Stimulated activated CD8-positive, alpha-beta memory T cell treated with anti-CD3 and anti-CD28 coated beads, Interleukin-2, amount 100 ng/mL, for 1 hour (primary cell): ENCODE measurements around the gene MYO5C.
"Not testable (repeated sequence)": the region's sequence is repeated elsewhere in the genome, so short reads cannot be mapped to it uniquely, and the experiment has no call there.

Experiments used
- DNase-seq, 2 donors: peaks; one replicate each; pipeline ENCODE4 v3.0.0-alpha.2; 2020; ENCODE audit warnings: low read depth in 2 of 2

Gene MYO5C

DNA sequence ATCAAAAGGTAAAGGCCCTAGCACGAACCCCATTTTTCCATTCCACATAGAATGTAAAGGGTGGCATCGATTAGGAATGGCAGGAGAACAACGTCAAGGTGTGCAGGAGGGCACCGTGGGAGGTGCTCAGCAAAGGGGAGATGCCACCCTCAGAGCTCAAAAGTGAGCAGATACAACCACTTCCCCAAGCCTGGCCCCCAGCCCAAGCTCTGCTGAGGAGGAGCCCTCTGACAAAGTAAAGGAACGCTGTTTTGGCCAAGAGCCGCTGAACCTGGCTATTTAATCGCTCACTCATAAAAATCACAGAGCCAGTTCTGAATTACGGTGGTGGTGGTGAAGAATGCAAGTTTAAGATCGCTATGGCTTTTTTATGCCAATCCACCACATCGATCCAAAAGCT, 116.8 kb downstream of the MYO5C start:
- no peak for DNase-seq

DNA sequence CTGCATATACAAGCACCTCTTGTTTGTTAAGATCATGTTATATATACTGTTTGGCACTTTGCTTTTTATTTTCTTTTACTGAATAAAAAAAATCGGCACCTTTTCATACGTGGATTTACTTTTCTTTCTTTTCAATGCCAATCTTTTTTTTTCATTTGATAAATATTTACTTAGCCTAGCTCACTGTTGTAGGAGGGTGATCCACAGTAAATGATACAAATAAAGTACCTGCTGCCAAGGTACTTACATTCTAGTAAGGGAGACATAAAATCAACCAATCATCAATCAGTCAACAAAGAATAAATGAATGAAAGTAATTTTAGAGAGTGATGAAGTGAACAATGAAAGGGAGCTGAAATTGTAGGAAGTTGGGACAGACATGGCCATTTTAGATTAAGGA, 122.7 kb downstream of the MYO5C start:
- no peak for DNase-seq

DNA sequence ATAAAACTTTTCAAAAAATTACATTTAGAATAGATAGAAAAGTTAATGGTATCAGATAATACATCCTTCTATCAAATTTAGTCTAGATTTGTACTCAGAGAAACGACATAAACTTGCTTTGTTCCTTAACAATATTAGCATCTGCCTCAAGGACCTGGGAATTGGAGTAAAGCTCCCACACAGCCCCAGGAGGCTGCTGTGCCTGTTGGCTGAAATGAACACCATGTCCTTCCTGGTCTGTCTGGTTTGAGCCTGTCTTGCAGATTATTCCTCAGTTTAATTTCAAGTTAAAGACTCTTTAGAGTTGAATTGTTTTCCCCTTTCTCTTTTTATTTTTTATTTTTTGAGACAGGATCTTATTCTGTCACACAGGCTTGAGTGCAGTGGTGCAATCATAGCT, 123.8 kb downstream of the MYO5C start:
- DNase-seq: no peak

DNA sequence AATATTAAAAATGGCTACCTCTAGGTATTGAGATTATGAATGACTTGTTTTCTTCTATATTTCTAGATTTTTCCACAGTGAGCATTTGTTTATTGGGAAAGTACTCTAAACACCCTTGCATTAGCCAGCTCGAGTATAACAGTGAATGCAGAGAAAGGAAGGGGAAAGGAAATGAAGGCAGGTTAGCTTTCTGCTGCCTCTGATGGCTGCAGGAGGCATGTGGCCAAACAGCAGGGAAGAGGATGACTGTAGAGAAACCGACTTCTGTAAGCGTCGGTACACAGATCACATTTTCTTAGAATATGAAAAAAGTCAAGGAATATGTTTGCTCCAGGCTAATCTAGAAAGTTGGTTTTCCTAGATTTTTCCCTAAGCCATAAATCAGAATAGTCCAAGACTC, 124.2 kb downstream of the MYO5C start:
- no peak for DNase-seq

DNA sequence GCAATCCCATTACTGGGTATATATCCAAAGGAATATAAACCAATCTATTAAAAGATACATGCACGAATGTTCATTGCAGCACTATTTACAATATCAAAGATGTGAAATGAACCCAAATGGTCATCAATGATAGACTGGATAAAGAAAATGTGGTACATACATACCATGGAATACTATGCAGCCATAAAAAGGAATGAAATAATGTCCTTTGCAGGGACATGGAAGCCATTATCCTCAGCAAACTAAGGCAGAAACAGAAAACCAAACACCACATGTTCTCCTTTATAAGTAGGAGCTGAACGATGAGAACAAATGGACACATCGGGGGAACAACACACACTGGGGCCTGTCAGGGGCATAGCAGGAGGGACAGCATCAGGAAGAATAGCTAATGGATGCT, 125.4 kb downstream of the MYO5C start:
- DNase-seq: not testable (repeated sequence)

DNA sequence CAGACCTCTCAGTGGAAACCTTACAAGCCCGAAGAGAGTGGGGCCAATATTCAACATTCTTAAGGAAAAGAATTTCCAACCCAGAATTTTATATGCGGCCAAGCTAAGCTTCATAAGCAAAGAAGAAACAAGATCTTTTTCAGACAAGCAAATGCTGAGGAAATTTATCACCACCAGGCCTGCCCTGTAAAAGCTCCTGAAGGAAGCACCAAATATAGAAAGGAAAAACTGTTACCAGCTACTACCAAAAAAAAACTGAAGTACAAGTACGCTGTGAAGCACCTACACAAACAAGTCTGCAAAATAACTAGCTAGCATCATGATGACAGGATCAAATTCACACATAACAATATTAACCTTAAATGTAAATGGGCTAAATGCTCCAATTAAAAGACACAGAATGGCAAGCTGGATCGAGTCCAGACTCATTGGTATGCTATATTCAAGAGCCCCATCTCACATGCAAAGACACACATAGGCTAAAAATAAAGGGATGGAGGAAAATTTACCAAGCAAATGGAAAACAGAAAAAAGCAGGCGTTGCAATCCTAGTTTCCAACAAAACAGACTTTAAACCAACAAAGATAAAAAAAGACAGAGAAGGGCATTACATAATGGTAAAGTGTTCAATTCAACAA, 130.0 kb downstream of the MYO5C start:
- not testable (repeated sequence) for DNase-seq

DNA sequence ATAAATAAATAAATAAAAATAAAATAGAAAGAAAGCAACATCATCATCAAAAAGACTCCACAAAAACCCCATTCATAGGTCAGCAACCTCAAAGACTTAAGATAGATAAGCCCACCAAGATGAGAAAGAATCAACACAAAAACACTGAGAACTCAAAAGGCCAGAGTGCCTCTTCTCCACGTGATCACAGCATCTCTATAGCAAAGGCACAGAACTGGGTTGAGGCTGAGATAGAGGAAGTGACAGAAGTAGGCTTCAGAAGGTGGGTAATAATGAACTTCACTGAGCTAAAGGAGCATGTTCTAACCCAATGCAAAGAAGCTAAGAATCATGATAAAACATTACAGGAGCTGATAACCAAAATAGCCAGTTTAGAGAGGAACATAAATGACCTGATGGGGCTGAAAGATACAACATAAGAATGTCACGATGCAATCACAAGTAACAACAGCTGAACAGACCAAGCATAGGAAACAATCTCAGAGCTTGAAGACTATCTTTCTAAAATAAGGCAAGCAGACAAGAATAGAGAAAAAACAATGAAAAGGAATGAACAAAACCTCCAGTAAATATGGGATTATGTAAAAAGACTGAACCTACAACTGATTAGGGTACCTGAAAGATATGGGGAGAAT, 130.9 kb downstream of the MYO5C start:
- DNase-seq: no peak

DNA sequence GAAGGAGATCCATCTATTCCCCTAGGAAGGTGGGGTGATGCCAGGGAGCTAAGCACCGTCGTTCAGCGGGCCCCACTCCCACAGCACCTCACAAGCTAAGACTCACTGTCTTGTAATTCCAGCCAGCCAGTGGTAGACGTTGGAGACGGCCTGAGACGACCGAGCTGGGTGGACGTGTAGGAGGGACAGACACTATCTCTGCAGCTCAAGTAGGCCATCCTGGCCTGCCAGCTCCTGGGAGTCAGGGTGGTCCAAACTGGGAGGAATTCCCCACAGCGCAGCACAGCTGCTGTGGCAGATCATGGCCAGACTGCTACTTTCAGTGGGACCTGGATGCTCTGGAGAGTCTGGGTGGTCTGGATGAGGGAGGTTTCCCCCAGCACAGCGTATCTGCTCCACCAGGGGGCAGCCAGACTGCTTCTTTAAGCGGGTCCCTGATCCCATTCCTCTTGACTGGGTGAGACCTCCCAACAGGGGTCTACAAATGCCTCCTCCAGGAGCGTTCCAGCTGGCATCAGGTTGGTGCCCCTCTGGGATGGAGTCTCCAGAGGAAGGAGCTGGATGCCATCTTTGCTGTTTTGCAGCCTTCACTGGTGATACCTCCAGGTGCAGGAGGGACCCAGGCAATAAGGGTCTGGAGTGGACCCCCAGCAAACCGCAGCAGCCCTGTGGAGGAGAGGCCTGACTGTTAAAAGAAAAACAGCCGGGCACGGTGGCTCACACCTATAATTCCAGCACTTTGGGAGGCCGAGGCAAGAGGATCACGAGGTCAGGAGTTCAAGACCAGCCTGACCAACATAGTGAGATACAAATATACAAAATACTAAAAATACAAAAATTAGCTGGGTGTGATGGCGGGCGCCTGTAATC, 132.0 kb downstream of the MYO5C start:
- DNase-seq: no peak

DNA sequence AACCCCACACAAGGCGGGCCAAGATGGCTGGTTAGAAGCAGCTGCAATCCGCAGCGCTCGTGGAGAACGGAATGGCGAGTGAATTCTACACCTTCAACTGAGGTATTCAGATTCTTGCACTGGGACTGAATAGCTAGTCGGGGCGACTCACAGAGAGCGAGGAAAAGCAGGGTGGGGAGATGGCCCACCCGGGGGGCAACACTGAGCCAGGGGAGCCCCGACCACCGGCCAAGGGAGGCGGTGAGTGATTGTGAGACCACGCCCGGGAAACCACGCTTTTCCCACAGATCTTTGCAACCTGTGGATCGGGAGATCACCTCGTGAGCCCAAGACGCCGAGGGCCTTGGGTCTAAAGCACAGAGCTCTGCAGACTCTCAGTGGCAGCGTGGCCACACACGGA, 132.7 kb downstream of the MYO5C start:
- DNase-seq: no peak

DNA sequence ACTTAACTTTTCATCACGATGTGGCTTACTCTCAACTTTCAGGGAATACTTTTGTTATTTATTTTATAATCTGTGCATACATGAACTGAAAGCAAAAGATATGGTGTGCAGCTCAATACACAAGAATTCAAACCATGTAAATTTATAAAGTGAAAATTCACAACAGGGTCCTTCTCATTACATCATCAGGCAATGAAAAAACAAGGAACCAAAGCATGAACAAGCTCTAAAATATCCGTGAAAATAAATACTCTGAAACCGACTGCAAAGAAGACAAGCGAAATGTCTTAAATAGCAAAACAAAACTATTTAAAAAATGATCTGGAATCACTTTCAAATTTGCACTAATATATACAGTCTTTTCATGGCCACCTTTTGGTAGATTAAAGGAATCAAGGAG, 133.3 kb downstream of the MYO5C start:
- DNase-seq: no peak

DNA sequence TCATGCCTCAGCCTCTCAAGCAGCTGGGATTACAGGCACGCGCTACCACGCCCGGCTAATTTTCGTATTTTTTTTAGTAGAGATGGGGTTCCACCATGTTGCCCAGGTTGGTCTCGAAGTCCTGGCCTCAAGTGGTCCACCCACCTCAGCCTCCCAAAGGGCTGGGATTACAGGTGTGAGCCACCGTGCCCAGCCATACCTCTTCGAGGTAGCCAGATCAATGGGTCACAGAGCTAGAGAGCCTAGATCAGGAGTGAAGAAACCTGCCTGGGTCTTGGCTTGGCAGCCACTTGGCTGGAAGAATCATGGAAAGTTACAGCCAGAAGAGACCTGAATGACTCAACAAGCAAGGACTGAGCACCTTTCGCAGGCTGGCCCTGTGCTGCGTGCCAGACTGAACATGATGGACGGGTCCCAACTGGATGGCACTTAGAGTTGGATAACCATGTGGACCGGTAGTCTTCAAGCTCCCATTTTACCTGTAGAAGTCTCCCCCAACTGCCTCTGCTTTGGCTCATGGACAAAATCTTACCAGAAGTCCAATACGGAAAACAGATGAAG, 134.1 kb downstream of the MYO5C start:
- no peak for DNase-seq

DNA sequence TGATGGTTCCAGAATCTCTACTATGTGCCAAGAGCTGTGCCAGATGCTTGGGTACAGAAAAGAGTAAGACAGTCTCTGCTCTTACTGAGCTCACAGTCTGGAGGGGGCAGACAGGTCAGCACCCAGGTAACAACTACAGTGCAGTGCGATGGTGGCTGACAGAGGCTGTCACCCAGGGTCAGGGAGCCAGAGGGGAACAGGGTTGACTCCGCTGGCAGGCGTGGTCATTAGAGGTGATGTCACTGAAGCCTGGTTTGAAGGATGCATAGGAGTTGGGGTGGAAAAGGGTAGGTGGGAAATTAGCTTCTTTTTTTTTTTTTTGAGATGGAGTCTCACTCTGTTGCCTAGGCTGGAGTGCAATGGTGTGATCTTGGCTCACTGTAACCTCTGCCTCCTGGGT, 136.0 kb downstream of the MYO5C start:
- DNase-seq: no peak

DNA sequence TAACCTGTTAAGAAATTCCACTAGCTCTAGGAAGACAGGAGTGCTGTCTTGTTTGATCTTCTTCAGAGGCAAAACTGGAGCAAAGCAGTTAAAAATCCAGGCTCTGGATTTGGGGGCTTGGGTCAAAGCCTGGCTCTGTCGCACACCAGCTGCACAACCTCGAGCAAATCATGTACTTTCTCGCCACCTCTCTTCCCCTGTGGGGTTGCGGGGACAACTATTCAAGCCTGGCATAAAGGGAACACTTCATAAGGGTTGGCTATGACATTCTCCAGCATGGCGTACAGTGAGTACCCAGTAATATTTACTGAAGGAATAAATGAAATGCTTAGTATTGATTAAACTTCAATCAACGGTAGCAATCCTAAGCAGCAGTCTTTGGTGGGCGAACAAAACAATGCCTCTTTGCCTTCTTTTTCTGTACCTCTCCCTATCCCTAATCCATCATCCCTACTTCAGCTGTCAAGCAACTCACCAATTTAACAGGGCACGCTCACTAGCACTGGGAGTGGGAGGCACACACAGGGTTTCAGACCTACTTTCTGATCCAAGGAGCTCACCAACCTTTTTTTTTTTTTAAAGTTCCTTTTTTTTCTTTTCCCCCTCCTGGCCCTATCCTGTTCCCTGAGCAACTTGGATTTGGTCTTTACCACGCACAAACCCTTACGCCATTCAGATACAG, 137.4 kb downstream of the MYO5C start:
- no peak for DNase-seq

DNA sequence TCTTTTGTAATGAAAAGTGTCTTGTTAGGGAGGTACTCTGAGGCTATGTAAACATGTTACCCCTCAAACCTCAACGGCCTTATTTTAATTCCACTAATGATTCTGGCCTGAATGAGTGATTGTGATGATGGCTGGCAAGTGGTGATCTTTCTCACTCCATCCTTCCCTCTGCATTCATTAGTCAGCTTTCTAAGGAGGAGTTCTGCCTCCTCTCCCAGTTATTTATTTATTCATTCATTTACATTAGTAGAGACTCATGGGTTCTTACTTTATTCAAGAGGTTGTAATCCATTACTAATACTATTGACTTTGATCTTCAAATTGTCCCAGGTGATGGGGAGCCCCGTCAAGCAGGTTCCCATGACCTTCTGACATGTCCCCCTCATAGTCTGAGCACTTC, 139.7 kb downstream of the MYO5C start:
- DNase-seq: no peak

DNA sequence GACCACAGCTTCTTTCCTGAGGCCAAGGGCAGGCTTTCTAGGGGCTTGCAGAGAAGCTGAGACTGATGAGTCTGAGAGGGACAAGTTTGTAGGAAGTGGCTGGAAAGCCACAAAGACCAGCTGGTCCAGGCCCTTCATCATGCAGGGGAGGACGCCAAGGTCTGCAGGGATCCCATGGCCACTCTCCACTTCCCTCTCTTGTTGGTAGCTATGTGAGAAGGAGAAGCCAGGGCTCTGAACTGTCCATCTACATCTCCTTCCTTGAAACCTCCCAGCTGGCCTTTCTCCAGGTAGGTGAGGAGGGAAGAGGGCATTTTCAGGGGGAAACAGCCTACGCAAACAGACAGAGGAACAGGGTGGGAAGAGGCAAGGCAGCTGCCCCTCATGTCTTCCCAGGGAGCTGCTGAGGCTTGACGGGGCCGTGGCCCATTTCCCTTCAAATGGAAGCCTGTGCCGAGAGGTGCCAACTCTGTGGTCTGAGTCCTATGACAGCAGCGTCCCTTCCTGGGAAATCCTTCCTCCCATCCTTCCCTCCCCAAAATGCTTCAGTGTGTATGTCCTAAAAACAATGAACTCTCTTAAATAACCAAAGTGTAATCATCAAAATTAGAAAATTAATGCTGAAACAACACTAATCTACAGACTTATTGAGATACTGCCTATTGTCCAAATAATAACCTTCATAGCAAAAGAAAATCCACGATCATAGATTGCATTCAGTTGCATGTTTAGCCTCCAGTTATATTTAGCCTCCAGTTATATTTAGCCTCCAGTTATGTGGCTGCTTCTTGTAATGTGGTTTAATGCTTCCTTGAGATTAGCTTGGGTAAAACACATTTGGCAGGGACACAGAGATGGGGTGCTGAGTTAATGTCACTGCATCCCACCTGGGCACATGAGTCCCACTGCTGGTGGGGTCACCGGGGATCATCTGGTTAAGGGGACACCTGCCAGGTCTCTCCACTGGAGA, 140.4 kb downstream of the MYO5C start:
- no peak for DNase-seq

DNA sequence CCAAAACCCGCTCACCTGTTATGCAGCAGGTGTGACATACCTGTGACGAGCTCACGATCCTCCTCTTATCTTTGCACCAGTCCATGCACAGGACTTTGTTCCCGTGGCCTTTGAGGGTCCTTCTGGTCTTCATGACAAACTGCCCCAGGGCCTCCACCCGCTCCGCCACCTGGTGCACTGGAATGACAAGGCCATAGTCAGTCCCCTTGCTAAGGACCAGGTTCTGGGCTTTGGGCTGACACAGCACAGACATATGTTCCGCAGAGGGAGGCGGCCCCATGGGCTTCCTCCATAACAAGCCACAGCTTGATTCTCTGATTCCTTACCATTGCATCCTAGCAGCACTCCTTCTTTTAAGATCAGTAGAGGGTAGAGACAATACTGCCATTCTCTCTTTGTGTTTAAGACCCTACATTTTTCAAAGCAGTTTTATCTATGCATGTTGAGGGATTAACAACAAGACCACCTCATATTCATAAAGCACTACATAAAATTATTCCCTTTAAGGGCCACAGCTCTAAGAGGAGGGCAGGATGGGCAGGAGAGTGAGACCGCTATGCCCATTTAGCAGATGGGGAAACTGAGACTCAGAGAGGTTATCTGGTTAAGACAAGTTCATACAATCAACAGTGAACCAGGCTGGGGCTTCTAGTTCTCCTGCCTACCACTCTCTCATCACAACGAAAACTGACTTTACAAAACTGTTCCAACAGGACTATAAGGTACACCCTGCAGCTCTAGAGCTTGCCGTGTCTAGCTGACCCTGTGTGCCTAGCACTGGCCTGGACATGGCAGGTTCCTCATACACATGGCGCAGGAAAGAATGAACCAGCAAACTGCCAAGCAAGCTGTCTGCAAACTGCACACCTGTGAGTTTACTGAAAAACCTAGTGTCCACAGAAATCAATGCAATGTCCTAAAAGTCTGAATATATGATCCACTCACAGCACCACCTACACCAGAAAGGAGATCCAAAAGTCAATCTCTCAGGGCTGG, 141.4 kb downstream of the MYO5C start:
- DNase-seq: no peak

DNA sequence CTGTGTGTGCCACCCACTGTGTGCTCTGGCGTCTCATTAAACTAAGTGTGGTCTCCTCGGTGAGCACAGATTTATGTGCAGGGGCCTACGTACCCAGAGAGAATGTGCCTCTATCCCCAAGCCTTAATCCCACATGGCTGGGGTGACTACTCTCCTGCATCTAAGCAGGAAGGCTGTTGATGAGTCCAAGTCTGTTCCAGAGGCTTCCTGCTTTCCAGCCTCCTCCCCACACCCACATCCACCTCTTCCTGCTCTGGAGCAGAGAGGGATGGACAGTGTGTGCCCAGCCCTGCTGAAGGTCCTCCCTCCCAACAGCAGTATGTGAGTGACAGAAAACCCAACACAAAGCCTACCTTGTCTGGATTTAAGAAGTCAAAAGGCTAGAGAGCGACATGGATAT, 144.3 kb downstream of the MYO5C start:
- DNase-seq: no peak

DNA sequence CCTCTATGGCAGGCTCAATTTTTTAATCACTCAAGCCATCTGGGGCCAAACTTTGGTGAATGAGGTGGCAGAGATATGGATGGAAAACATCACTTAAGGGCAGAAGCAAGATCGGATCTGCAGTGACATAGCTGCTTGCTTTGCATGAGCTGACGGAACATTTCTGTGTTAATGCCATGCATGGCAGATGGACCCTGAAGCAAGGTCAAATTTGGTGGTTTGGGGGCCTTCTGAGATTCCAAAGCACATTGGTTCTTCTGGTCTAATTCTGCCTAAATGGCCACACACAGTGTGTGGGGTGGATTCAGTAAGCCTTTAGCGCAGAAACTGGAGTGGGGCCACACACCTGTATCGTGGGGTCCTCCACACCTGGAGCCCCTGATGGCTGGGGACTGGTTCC, 144.7 kb downstream of the MYO5C start:
- DNase-seq: no peak

DNA sequence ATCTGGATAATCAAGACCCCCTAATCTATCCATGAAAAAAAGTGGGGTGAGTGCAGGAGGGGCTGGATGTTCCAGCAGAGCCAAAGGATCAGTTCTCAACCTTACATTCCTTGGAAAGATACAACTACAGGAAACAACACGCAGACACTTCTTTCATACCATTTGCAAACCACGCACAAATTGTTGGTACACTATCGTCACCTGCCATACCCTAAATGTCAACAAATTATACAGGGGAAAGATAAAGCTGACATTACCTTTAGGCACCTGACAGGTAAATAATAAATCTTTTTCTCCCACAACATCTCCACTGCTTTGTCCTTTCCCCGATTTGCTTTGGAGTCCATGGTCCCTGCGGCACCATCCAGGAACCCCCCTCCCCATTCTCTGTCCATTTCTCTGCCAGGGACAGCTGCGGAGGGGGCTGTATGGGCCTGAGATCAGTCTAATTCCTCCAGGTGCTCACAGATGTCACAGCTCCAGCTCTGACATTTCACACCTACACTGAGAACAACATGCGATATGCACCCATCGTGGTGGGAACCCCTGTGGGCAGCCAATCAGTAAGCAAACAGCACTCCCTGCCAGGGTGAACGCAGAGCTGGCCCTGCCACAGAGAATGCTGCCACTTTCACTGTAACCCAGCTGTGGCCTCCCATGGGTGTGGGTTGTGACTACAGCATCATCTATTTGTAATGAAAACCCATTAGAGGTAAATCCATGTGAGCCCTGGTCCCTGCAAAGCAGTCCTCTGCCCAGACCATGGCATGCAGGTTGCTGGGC, 145.4 kb downstream of the MYO5C start:
- no peak for DNase-seq
